K562 (cell line): Measurements from ENCODE around the gene PLCB3. TPM values are rescaled to one million over a fixed set of nuclear protein-coding genes. Genes with fewer than 3 reads are reported as not detected.
A peak's percentile ranks its signal among the peaks of the same experiment; 100 is the strongest.

Experiments
- CBX8 ChIP-seq: fragments of 200-600 bp; sonication (generic); IDR thresholded peaks from 2 replicates; pipeline ENCODE4 v1.6.1; 2012; ENCODE audit warnings: borderline replicate concordance, mixed run types, low read depth, mild to moderate bottlenecking, moderate library complexity, mixed read lengths, low read length, control low read depth, inconsistent platforms; ENCODE audit not compliant: poor library complexity, severe bottlenecking; ENCODE audit errors: extremely low read depth
- CREBBP ChIP-seq: IDR thresholded peaks from one replicate; pipeline ENCODE4 v1.6.1; 2012; ENCODE audit warnings: low read depth, mild to moderate bottlenecking, control low read depth, inconsistent platforms, low read length
- CTBP1 ChIP-seq: fragments of 450-650 bp; IDR thresholded peaks from 2 replicates; pipeline ENCODE4 v1.6.1; 2016; ENCODE audit warnings: borderline replicate concordance
- CTCF ChIP-seq, 3 experiments: IDR thresholded peaks in 2 of 3; conservative IDR thresholded peaks in 1 of 3; 2 replicates each; pipeline ENCODE4 v1.5.1; 2011 to 2012; ENCODE audit warnings: low read length in 3 of 3, mild to moderate bottlenecking in 3 of 3, control low read depth in 2 of 3, improper control_type of control experiment in 1 of 3, inconsistent platforms in 1 of 3, low read depth in 1 of 3, mixed read lengths in 1 of 3, moderate library complexity in 1 of 3; ENCODE audit not compliant: insufficient read depth in 2 of 3
- DLX4 ChIP-seq: fragments of 250-450 bp; sonication (Bioruptor Pico); IDR thresholded peaks from 2 replicates; pipeline ENCODE4 v1.6.1; 2021; ENCODE audit warnings: mild to moderate bottlenecking
- E2F1 ChIP-seq: sonication (generic); formaldehyde crosslinking; IDR thresholded peaks from 2 replicates; pipeline ENCODE4 v1.8.1; 2023; ENCODE audit warnings: mild to moderate bottlenecking, missing genetic modification reagents, moderate library complexity
- HDGF ChIP-seq: fragments of 450-650 bp; IDR thresholded peaks from 2 replicates; pipeline ENCODE4 v1.6.1; 2016
- KDM1A ChIP-seq, 2 experiments: fragments of 450-650 bp; IDR thresholded peaks; 2 replicates each; pipeline ENCODE4 v1.6.1; 2016; ENCODE audit warnings: mild to moderate bottlenecking in 2 of 2
- MCM7 ChIP-seq, 2 experiments: fragments of 450-650 bp; IDR thresholded peaks; 2 replicates each; pipeline ENCODE4 v1.6.1; 2016 to 2018
- MTA3 ChIP-seq: fragments of 450-650 bp; formaldehyde crosslinking; IDR thresholded peaks from 2 replicates; pipeline ENCODE4 v1.6.1; 2017; ENCODE audit warnings: mild to moderate bottlenecking, borderline replicate concordance
- PHF20 ChIP-seq: fragments of 450-650 bp; IDR thresholded peaks from 2 replicates; pipeline ENCODE4 v1.6.1; 2018; ENCODE audit not compliant: partially characterized antibody
- PRDM10 ChIP-seq: fragments of 450-650 bp; IDR thresholded peaks from 2 replicates; pipeline ENCODE4 v1.6.1; 2018; ENCODE audit not compliant: partially characterized antibody
- PRPF4 ChIP-seq: fragments of 200-400 bp; formaldehyde crosslinking; IDR thresholded peaks from one replicate; pipeline ENCODE4 v1.6.1; 2017; ENCODE audit warnings: low read length, low read depth, mild to moderate bottlenecking; ENCODE audit not compliant: insufficient read depth, poor library complexity, severe bottlenecking
- RBFOX2 ChIP-seq: fragments of 200-400 bp; formaldehyde crosslinking; IDR thresholded peaks from 2 replicates; pipeline ENCODE4 v1.6.1; 2017; ENCODE audit warnings: low read depth, mild to moderate bottlenecking, low read length, moderate library complexity
- SMAD4 ChIP-seq: fragments of 250-450 bp; sonication (Bioruptor Pico); conservative IDR thresholded peaks from 2 replicates; pipeline ENCODE4 v1.8.0; 2021; ENCODE audit warnings: inconsistent platforms, mild to moderate bottlenecking, moderate library complexity
- SNRNP70 ChIP-seq: fragments of 200-400 bp; formaldehyde crosslinking; optimal IDR thresholded peaks from 2 replicates; pipeline ENCODE3; 2017; ENCODE audit warnings: low read depth, low read length
- TFAM ChIP-seq: fragments of 250-450 bp; sonication (Bioruptor Pico); conservative IDR thresholded peaks from 2 replicates; pipeline ENCODE4 v1.5.0; 2021; ENCODE audit warnings: mild to moderate bottlenecking, moderate library complexity
- ZNF347 ChIP-seq: fragments of 450-650 bp; formaldehyde crosslinking; IDR thresholded peaks from 2 replicates; pipeline ENCODE4 v1.4.0; 2020; ENCODE audit warnings: low read depth, mild to moderate bottlenecking, moderate library complexity
- ZNF431 ChIP-seq: sonication (generic); formaldehyde crosslinking; IDR thresholded peaks from 2 replicates; pipeline ENCODE4 v1.8.0; 2022; ENCODE audit warnings: mild to moderate bottlenecking, missing genetic modification reagents
- ZNF766 ChIP-seq: fragments of 200-800 bp; sonication (Bioruptor generic); conservative IDR thresholded peaks from 2 replicates; pipeline ENCODE4 v1.6.1; 2016; ENCODE audit warnings: missing genetic modification characterization, missing compliant biosample characterization
- ZNF79 ChIP-seq: fragments of 250-450 bp; sonication (Bioruptor Pico); IDR thresholded peaks from 2 replicates; pipeline ENCODE4 v1.4.0; 2020; ENCODE audit warnings: low read depth, mild to moderate bottlenecking, moderate library complexity
- polyA plus RNA-seq, 8 experiments: library from polyadenylated mRNA; depleted of rRNA in 4 of 8; stranded (reverse) in 5 of 8; unstranded in 3 of 8; fragments of >200 nt; fragmentation: Nextera tagmentation in 2 of 8; fragmentation: Illumina TruSeq in 1 of 8; extraction: Ambion mirVana in 2 of 8; extraction: Trizol in 1 of 8; gene quantifications; 2 replicates each; pipeline versions ENCODE4 v1.2.1 to v1.2.3, GENCODE V29; 2011 to 2014; ENCODE audit warnings: inconsistent platforms in 1 of 8, missing spikeins in 1 of 8
- total RNA-seq, 7 experiments: library from RNA; depleted of rRNA in 6 of 7; stranded (reverse); fragments of >200 nt in 6 of 7; fragmentation: Illumina TruSeq in 2 of 7; extraction: Trizol in 2 of 7; gene quantifications; 2 replicates each; pipeline versions ENCODE4 v1.2.1 to v1.2.3, GENCODE V29; 2011 to 2021; ENCODE audit warnings: low replicate concordance in 1 of 7

The PLCB3 gene
- total and polyA plus RNA-seq, 9 of the 15 experiments (the other 6 are each of a cell fraction or from before 2014, with no cell fraction given) = 0.31 to 44.8 (median 14.6) TPM

- TF ChIP-seq CTCF (IDR thresholded peaks at IDR 0.05 in 2 of 3, conservative IDR thresholded peaks at IDR 0.05 in 1 of 3; ENCODE audit: insufficient read depth in 2 of 3, low read depth in 1 of 3, low read length in 3 of 3) (0 out of 6 replicates have a peak, but pooled peaks of 1 of the 3 experiments have one; percentile 4), ZNF431 (CRISPR knock-in tag) (0 out of 2 replicates have a peak, but pooled peaks have one; percentile 29), ZNF347 (no peak), CBX8 (no peak), PRPF4 (no peak), ZNF79 (no peak), CTBP1 (0 out of 2 replicates have a peak, but pooled peaks have one; percentile 6), MTA3 (no peak), E2F1 (CRISPR knock-in tag) (no peak), HDGF (no peak), SMAD4 (CRISPR knock-in tag) (no peak), RBFOX2 (0 out of 2 replicates have a peak, but pooled peaks have one; percentile 22), KDM1A (IDR thresholded peaks at IDR 0.05) (peak; percentile 16 to 45; a peak in 1 of 4 replicates), PRDM10 (no peak), CREBBP (no peak), TFAM (CRISPR knock-in tag) (no peak), PHF20 (no peak), MCM7 (IDR thresholded peaks at IDR 0.05) (no peak), ZNF766 (CRISPR knock-in tag) (no peak), DLX4 (CRISPR knock-in tag) (no peak), SNRNP70 (no peak)
Observed at GRCh38 chr11:64314805-64315561, 63.7 kb downstream of the PLCB3 start (continued).
